ENCODE measurements around the gene NCKAP5.

GRCh38 chr2:132677661-132678060, 890.6 kb downstream of the NCKAP5 start:
- TF ChIP-seq, protein P1, sequence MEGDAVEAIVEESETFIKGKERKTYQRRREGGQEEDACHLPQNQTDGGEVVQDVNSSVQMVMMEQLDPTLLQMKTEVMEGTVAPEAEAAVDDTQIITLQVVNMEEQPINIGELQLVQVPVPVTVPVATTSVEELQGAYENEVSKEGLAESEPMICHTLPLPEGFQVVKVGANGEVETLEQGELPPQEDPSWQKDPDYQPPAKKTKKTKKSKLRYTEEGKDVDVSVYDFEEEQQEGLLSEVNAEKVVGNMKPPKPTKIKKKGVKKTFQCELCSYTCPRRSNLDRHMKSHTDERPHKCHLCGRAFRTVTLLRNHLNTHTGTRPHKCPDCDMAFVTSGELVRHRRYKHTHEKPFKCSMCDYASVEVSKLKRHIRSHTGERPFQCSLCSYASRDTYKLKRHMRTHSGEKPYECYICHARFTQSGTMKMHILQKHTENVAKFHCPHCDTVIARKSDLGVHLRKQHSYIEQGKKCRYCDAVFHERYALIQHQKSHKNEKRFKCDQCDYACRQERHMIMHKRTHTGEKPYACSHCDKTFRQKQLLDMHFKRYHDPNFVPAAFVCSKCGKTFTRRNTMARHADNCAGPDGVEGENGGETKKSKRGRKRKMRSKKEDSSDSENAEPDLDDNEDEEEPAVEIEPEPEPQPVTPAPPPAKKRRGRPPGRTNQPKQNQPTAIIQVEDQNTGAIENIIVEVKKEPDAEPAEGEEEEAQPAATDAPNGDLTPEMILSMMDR (IDR thresholded peaks at IDR 0.05; ENCODE audit: insufficient read depth, low read length), result no peak
- TF ChIP-seq SPI1 (IDR thresholded peaks at IDR 0.05; ENCODE audit: borderline replicate concordance, low read depth), result no peak
- no peak for TF ChIP-seq REST (IDR thresholded peaks at IDR 0.05; ENCODE audit: insufficient replicate concordance, low read depth)

All from HL-60 (cell line).